SU-DHL-6 (cell line): ENCODE data around the gene PDLIM5.

Experiments
- CTCF ChIP-seq: fragments of 200-600 bp; sonication (generic); IDR thresholded peaks from one replicate; pipeline ENCODE4 v1.5.1; 2017; ENCODE audit warnings: antibody characterized with exemption, mild to moderate bottlenecking, low read length, moderate library complexity; ENCODE audit not compliant: insufficient read depth, poor library complexity, severe bottlenecking
- EZH2phosphoT487 ChIP-seq: fragments of 200-600 bp; sonication (generic), shearing (Covaris generic); conservative IDR thresholded peaks from 2 replicates; pipeline ENCODE4 v1.6.1; 2018; ENCODE audit warnings: mild to moderate bottlenecking, antibody characterized with exemption, low read length, moderate library complexity, mixed read lengths

- no peak for TF ChIP-seq CTCF
- no peak for TF ChIP-seq EZH2phosphoT487
These were observed 32.2 kb downstream of the PDLIM5 start for GRCh38 chr4:94483895-94484294.
